Left lobe of liver (tissue), 2 donors: ENCODE results near the gene PDIA4. TPM values are rescaled to one million over a fixed set of nuclear protein-coding genes. Genes with fewer than 3 reads are reported as not detected.

ENCODE experiments used
- ATAC-seq: fragments of 200-7000 bp; cut with Tn5 transposase; one replicate; pipeline ENCODE4 v1.9.1; 2020; ENCODE audit warnings: mild to moderate bottlenecking, moderate library complexity
- DNase-seq: peaks from one replicate; pipeline ENCODE4 v3.0.0-alpha.2; 2020; ENCODE audit warnings: low spot score
- total RNA-seq: library from RNA; stranded (reverse); gene quantifications from one replicate; pipeline ENCODE4 v1.2.1, GENCODE V29; 2021
- donor health status: DM: no; HTN: no; CAD: no; lungs with moderate emphysema.
- donor health status: DM: no; HTN: yes; CAD: no.

Gene PDIA4
- total RNA-seq, 1 donor from 2014 or later: 266 TPM

GRCh38 chr7:148975896-148976295 lies 52.4 kb downstream of the PDIA4 start:
- no peak for ATAC-seq
- no peak for DNase-seq

- DNase-seq (no peak), ATAC-seq (no peak)
Observed at GRCh38 chr7:148973256-148973655, 55.0 kb downstream of the PDIA4 start.

GRCh38 chr7:148972375-148972774 lies 55.9 kb downstream of the PDIA4 start:
- DNase-seq (no peak), ATAC-seq (no peak)

GRCh38 chr7:148967602-148968001 lies 60.7 kb downstream of the PDIA4 start:
- DNase-seq: no peak

GRCh38 chr7:148967032-148967372 lies 61.3 kb downstream of the PDIA4 start:
- DNase-seq: no peak
- no peak for ATAC-seq

More at GRCh38 chr7:148967602-148968001, 60.7 kb downstream of the PDIA4 start:
- ATAC-seq: no peak

GRCh38 chr7:148964483-148965267 lies 63.6 kb downstream of the PDIA4 start:
- no peak for DNase-seq
- ATAC-seq: no peak

GRCh38 chr7:148963583-148964482 lies 64.5 kb downstream of the PDIA4 start:
- ATAC-seq (peak; percentile 56), DNase-seq (no peak)

GRCh38 chr7:148962823-148963582 lies 65.3 kb downstream of the PDIA4 start:
- ATAC-seq: peak; percentile 76
- peak; percentile 62 for DNase-seq

GRCh38 chr7:148962440-148962822 lies 65.9 kb downstream of the PDIA4 start:
- ATAC-seq: no peak
- no peak for DNase-seq

GRCh38 chr7:148959726-148960125 lies 68.6 kb downstream of the PDIA4 start:
- DNase-seq: no peak
- no peak for ATAC-seq

GRCh38 chr7:148958061-148958460 lies 70.2 kb downstream of the PDIA4 start:
- DNase-seq (no peak), ATAC-seq (no peak)

- DNase-seq: no peak
- no peak for ATAC-seq
Observed at GRCh38 chr7:148954766-148955165, 73.5 kb downstream of the PDIA4 start.

- DNase-seq (no peak), ATAC-seq (no peak)
Observed at GRCh38 chr7:148953676-148954075, 74.6 kb downstream of the PDIA4 start.

Other genes with a start within 250 kb of the PDIA4 start
- gene EZH2, start 144.2 kb downstream of the PDIA4 start, total RNA-seq: 2.5 TPM
- 3.6 TPM for gene ZNF786, start 62.2 kb upstream of the PDIA4 start, total RNA-seq
- gene ZNF425, start 97.8 kb upstream of the PDIA4 start, total RNA-seq: 1.1 TPM
- gene ZNF398, start 118.9 kb upstream of the PDIA4 start, total RNA-seq: 6.6 TPM
- 14.1 TPM for gene ZNF282, start 167.0 kb upstream of the PDIA4 start, total RNA-seq
- 6.0 TPM for gene ZNF212, start 211.1 kb upstream of the PDIA4 start, total RNA-seq
- 5.1 TPM for gene ZNF783, start 233.7 kb upstream of the PDIA4 start, total RNA-seq